ENCODE data around the gene E2F1. TPM values are rescaled to one million over a fixed set of nuclear protein-coding genes. Genes with fewer than 3 reads are reported as not detected.
A peak's percentile ranks its signal among the peaks of the same experiment; 100 is the strongest.

The E2F1 gene
- total RNA-seq, 1 donor from 2014 or later, result 2.4 TPM

GRCh38 chr20:33693741-33694638 is 7.8 kb upstream of the E2F1 start:
- TF ChIP-seq CTCF (IDR thresholded peaks at IDR 0.05), result no peak
- Histone ChIP-seq H3K4me3 (no peak overlapping the region), H3K9me3 (no peaks in the 10 kb centered on the region), H3K36me3 (no peaks in the 10 kb centered on the region), H3K27me3 (no peaks in the 10 kb centered on the region), H3K27ac (peak overlapping the region; percentile 51), H3K4me1 (peaks cover 10% of the 10 kb centered on the region)
- ATAC-seq (peak; percentile 83), DNase-seq (no peak)
- intact Hi-C loops (cut with DNase I), result no loop called here

GRCh38 chr20:33693289-33693688 is 7.1 kb upstream of the E2F1 start:
- H3K9me3 ChIP-seq, result no peaks in the 10 kb centered on the region
- ATAC-seq (no peak), DNase-seq (no peak)
- intact Hi-C loops (cut with DNase I), result no loop called here
- no peak overlapping the region for H3K4me3 ChIP-seq
- no peaks in the 10 kb centered on the region for H3K36me3 ChIP-seq
- TF ChIP-seq CTCF (IDR thresholded peaks at IDR 0.05), result no peak
- H3K4me1 ChIP-seq, result peaks cover 10% of the 10 kb centered on the region
- H3K27ac ChIP-seq, result peak overlapping the region; percentile 51
- H3K27me3 ChIP-seq, result no peaks in the 10 kb centered on the region

DNA sequence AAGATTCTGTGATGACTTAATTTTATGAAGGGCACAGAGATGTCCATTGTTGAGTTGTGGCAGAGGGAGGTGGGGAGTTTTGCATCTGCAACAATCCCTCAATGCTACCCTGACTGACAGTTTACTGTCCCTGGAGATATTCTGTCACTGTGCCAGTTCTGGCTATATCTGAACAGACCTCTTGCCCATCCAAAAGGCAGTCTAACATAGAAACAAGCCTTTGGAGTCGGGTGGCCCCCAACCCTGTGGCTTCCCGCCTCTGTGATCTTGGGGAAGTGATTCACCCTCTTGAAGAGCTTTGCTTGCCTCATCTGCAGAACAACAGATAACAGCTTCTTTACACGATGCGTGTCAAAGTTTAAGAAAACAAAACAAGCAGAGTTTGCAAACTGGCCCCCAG is 3.8 kb upstream of the E2F1 start:
- ATAC-seq (no peak), DNase-seq (no peak)
- no peak overlapping the region for H3K4me3 ChIP-seq
- no peak overlapping the region for H3K27ac ChIP-seq
- H3K27me3 ChIP-seq, result no peaks in the 10 kb centered on the region
- H3K9me3 ChIP-seq, result no peaks in the 10 kb centered on the region
- H3K4me1 ChIP-seq, result peaks cover 28% of the 10 kb centered on the region
- H3K36me3 ChIP-seq, result no peaks in the 10 kb centered on the region
- TF ChIP-seq CTCF (IDR thresholded peaks at IDR 0.05), result no peak
- intact Hi-C loops (cut with DNase I), result no loop called here

GRCh38 chr20:33689493-33689892 is 3.3 kb upstream of the E2F1 start:
- Histone ChIP-seq H3K36me3 (no peaks in the 10 kb centered on the region), H3K27me3 (no peaks in the 10 kb centered on the region), H3K27ac (no peak overlapping the region), H3K9me3 (no peaks in the 10 kb centered on the region), H3K4me1 (peaks cover 25% of the 10 kb centered on the region), H3K4me3 (no peak overlapping the region)
- intact Hi-C loops (cut with DNase I), result no loop called here
- TF ChIP-seq CTCF (IDR thresholded peaks at IDR 0.05), result no peak
- DNase-seq (no peak), ATAC-seq (no peak)

DNA sequence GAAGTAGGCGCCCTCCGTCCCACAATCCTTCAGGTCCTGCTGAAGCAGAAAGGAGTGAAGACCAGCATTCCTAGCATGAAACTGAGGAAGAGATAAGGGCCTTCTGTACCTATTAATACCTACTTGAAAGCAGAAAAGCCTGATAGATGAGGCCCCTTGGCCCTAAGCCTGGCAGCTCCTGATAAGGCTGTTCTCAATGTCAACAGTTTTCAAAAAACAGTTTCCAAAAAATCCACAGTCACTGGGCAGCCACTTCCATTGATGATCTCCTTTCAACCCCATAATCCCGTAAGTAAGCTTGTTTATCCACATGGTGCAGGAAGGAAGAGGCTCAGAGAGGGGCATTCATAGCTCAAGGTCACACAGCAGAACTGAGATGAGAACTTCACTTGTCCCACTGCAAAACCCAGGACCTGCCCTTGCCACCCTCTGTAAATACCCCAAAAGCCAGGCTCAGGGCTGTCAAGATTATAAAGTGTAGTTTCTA is 2.8 kb upstream of the E2F1 start:
- no peak for TF ChIP-seq CTCF (IDR thresholded peaks at IDR 0.05)
- ATAC-seq (no peak), DNase-seq (no peak)
- no peak overlapping the region for H3K27ac ChIP-seq
- no peak overlapping the region for H3K4me3 ChIP-seq
- no peaks in the 10 kb centered on the region for H3K36me3 ChIP-seq
- intact Hi-C loops (cut with DNase I), result no loop called here
- H3K4me1 ChIP-seq, result peaks cover 21% of the 10 kb centered on the region
- H3K27me3 ChIP-seq, result no peaks in the 10 kb centered on the region
- H3K9me3 ChIP-seq, result no peaks in the 10 kb centered on the region
